Measurements from ENCODE around the gene MYL7. TPM values are rescaled to one million over a fixed set of nuclear protein-coding genes. Genes with fewer than 3 reads are reported as not detected.
"Not testable (repeated sequence)": the region's sequence is repeated elsewhere in the genome, so short reads cannot be mapped to it uniquely, and the experiment has no call there.

Gene MYL7, protein sequence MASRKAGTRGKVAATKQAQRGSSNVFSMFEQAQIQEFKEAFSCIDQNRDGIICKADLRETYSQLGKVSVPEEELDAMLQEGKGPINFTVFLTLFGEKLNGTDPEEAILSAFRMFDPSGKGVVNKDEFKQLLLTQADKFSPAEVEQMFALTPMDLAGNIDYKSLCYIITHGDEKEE
- polyA plus RNA-seq (ENCODE audit: insufficient read length) = 7.0 TPM

DNA sequence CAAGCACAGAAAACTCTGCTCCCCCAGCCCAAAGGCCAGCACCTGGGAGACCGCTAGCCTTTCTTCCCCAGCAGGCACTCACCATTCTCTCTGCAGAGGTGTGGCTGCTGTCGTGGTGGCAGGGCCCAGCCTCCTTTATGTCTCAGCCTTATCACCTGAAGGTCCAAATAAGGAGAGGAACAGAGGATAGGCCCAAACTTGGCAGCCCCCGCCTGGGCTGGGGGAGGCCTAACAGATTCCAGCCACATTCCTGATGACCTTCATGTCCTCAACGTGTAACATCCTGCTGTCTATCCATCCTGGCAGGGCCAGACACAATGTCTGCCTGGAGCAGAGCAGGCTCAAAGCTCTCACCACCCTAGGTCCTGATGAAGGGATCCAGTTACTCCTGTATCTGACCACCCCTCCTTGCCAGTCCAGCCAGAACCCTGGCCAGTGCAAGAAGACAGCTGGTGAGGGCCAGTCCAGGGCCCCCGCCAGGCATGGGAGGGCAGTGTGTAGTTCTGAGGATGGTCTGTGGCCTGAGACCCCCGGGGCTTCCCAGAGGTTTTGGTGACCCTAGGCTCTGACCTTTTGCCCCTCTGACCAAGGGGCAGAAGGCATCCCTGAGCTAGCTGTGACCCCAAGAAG is at the start of gene MYL7:
MYL7 (minus strand) TSS at position 112 of the 630 bp plus-strand sequence; CDS start at position 85, 27 bp downstream.
- DNase-seq (ENCODE audit: low read depth) = no peak

DNA sequence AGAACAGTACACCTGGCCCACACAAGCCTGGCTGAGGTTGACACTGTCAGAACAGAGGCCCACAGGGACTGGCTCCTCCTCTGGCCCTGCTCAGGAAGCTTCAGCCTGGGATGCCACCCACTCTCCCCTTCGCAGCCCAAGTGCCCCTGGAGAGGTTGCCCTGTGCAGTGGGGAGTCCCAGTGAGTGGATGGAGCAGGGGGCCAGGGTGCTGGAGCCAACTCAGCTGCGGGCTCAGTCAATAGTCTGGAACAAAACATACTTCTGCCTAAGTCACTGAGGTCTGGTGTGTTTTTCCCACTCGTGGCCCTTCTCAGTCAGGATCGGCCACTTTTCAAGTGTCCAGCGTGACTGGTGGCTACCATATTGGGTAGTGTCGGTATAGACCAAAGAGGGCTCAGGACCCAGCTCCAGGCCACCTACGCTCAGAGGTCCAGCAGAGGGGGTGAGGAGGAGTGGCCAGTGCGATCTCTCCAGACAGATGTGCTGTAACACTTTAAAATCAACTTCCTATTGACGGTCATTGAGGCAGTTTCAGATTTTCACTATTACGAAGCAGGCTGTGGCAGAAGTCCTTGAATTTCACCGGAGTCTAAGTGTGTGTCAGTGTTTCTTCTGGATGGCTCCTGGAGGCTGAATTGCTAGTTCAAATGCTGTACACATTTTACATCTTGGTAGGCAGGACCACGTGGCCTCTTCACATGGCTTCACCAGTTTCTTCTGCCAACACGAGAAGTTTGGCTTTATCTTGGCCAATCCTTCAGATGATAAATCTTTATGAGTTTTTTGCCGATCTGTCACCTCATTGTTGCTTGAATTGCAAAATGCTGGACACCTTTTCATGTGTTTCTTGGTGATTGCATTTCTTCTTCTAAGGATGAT is 49.1 kb upstream of the MYL7 start:
- no peak for DNase-seq (ENCODE audit: low read depth)

DNA sequence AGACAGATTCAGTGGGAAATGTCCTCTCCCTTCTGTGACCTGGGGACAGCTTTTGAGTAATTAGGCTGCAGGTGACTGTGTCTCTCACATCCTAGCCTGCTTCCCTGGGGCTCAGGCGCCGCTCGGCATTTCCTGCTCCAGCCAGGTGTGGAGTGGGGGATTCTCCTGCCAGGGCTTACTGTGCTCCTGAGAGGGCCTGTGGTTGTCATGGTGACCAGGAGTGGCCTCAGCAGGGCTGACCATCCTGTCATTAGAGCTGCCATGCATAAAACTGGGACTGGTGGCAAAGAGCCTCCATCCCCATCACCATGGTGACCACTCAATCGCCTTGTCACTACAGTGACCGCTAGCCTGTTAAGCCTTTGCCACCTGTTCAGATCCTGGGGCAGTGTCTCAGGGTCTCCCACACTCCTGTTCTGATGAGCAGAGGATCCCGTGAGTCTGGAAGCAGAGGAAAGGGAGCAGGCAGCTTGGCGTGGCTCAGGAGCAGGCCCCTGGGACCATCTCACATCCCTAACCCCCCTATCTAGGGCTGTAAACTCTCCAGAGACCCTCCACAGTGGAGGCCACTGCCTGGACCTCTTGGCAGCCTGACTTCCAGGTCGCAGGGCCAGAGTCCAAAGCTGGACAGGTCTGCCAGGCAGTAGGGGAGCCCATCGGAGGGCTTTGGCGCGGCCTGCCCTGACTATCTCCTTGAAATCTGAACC is 48.3 kb upstream of the MYL7 start, which contains the start of gene GCK:
GCK (minus strand) TSS at position 154 of the 707 bp plus-strand sequence. CDS start 486 bp downstream, outside the sequence.
- DNase-seq (ENCODE audit: low read depth) = no peak

DNA sequence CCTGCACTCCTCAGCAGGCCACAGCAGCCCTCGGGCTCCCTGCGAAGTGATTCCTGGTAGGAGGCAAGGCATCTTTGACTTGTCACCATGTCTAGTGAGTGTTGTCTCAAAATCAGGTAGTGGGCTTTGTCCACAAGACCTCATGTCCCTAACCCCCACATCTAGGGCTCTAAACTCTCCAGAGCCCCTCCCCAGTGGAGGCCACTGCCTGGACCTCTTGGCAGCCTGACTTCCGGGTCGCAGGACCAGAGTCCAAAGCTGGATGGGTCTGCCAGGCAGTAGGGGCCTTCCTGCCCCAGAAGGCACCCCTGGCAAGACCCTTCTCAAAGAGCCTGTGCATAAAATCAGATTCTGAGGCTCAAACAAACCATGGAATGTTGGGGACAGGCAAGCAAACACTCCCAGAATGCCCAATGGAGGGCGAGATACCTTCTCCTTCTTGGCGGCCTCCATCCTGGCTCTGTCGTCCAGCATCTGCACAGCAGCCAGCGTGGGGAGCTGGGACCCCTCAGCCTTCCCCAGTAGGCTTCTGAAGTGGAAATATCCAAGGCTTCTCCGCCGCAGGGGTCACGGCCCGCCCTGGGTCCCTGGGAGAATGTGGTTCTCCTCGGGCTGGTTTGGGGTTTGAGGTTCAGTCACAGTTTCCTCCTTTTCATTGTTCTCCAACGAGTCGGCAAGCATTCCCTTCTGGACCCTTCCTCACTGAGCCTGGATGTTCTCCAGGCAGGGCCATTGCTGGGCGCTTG is 47.5 kb upstream of the MYL7 start:
- DNase-seq (ENCODE audit: low read depth) = no peak

DNA sequence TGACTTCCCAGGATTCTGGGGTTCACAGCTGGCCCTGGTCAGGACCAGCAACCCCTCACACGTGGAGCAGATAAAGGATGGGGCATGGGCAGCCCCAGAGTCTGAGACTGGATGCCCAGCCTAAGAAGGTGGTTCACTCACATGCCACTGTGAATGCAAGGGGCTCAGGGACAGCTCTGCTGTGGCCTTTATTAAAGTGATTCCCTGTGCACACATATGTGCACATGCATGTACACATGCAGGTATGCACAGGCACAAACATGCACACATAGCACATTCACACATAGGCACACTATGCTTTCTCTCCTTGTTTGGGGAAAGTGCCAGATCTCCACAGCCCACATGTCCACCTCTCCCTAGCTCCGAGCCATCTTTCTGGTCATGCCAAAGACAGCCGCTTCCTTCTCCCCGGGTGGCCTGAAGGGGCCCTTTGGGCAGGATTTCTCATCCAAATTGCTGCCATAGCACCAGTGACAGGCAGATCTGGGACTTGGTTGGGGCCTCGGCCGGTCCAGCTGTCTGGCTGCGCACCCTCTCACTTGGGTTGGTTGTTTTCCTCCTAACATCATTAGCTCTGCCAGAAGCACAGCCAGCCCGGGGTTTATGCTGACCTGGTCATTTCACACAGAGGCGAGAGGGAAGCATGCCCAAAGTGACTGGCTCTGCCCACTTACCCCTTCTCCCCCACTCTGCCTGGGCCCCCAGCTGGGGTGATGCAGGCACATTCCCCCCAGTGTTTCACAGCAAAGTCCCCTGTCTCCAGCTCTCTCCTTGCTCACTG is 46.7 kb upstream of the MYL7 start:
- DNase-seq (ENCODE audit: low read depth) = no peak

DNA sequence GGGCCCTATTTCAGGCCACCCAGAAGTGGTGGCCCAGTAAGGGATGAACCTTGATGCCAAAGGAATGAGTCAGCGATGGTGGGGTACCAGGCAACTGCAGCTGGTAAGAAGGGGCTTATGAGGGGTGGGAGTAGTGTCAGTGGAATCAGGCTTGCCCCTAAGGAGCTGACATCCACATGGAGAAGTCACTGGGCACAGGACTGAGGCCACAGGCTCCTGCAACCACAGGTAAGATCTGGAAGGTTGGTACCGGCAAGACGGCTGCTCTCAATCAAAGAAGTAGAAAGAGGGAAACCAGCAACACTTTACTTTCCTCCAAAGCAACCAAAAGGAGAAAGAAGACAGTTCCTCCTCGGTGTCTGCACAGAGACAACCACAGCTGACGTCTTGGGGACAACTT is 45.6 kb upstream of the MYL7 start:
- DNase-seq (ENCODE audit: low read depth) = no peak

DNA sequence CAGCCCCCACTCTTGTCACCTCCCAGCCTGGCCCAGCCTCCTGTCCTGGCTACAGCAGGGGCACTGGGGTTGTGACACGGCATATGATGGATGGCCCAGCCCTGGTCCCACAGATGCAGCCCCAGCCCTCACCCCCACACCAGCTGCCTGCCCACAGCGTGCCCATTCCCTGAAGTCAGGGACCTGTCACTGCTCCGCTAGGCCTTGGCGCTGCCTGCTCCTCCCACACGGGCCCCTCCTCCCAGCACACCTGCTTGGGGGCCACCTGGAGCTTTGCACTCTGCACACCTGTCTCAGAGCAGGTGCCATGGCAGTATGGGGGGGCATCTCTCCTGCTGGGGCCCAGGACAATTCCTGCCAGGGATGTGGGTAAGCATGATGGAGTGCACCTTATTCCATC is 44.6 kb upstream of the MYL7 start:
- DNase-seq (ENCODE audit: low read depth) = no peak

DNA sequence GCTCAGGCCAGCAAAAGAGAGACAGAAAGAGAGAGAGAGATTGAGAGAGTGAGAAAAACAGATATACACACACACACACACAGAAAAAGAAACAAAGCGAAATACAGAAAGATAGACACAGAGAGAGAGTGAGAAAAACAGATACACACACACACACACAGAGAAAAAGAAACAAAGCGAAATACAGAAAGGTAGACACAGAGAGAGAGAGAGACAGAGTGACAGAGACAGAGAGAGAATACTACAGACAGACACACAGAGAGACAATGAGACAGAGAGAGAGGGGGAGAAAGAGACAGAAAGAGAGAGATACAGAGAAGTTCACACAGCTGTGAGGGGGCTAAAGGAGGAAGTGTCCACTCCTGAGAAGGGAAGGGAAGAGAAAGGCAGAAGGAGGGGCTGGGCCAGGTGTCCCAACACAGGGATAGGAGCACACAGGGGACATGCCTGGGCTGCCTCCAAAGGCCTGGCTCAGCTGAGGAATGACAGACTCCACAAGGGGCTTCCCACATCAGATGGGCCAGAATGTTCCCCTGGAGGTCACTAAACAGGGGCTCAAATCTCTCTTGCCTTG is 43.8 kb upstream of the MYL7 start:
- DNase-seq (ENCODE audit: low read depth) = no peak

DNA sequence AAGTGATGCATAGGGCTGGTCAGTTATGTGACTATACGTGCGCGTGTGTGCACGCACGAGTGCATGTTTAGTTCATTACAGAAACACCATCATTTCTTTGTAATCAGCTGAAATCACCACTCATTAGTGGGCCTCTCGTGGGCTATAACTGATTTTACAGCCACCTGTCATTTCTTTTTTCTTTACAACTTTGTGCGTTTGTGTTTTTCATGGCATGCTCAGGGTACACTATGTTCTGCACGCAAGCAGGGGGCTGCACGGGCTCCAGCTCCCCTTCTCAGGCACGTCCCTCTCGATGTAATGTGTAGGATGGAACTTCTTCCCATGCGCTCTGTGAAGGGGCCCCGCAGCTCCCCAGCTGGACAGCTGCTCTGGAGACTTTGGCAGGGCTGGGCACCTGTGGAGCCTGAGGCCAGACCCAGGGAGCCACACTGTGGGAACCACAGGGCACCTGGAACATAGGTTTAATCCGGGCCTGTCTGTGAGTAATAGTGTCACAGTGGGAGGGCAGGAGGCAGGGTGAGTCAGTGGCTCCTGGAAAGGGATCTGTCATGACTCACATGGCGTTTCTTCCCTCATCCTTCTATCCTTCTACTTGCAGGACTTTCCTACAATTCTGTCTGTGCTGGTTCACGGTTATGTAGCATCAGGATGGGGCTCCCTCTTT is 43.2 kb upstream of the MYL7 start:
- no peak for DNase-seq (ENCODE audit: low read depth)

DNA sequence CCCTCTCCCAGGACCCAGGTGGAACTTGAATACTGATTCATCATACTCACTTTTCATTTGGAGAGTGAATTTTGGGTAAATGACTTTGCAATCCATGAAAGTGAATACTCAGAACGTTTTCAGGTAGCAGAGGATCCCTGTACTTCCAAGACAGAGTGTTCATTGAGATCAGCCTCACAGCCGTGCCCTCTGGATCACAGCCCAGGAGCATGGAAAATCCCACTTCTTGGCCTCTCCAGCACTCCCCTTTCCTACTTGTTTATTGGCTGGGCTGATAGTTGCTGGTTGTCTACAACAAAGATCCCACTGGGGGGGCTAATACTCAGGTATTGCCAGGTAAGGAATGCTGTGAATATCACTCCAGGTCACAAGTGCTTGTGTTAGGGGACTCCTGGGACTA is 42.3 kb upstream of the MYL7 start:
- no peak for DNase-seq (ENCODE audit: low read depth)

DNA sequence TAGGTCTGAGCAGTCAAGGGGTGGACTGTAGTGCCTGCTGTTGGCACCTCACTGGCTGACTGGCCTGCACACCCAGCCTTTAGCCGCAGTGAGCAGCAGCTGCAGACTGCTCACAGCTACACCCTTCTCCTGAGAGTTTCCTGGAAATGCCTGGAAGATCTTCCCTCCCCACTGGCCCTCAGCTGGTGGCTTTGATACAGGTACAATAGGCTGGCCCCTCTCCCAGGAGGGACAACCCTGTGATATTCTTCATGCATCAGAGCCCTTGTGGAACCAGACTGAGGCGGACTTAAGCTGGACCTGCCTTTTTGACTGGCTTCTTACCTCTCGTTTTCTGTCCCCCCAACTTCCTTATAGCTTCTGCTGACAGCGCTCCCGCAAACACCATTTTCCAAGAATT is 41.7 kb upstream of the MYL7 start:
- DNase-seq (ENCODE audit: low read depth) = no peak

DNA sequence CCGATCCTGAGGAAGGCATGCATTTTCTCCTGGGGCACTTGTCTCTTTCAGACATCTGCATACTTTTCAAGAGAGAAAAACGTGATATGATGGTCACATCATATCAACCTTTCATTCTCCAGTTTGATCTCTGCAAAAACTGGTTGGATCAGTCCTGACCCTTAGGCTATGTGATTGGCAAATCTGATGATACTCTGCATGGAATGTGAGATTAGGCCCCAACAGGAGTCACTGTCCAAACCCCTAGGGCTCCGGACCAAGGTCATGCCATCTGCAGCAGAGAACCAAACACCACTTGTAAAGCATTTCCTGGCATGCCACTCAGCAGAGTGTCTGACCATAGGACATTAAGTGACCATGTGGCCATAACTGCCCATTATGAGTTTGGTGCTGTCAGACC is 39.5 kb upstream of the MYL7 start:
- DNase-seq (ENCODE audit: low read depth) = no peak

DNA sequence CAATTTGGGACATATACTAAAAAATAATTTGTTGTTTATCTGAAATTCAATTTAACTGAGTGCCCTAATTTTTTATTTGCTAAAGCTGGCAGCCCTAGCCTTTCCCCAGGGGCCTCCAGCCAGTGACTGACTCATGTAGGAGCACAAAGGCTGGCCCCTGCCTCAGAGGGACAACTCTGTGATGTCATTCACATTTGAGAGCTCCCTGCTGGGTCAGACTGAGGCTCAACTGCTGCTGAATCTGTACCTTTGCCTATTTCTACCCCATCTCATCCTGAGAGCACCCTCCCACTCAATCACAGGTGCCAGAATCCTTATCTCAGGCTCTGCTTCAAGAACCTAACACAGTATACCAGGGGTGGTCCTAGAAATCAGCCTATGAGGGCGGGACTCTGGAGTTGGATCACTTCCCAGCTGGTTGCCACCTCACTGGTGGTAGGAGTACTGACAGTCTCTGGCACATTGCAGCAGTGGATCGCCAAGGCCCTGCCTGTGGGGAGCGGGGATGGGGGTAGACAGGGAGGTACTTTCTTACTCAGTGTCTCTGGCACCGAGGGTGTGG is 36.5 kb upstream of the MYL7 start:
- no peak for DNase-seq (ENCODE audit: low read depth)

DNA sequence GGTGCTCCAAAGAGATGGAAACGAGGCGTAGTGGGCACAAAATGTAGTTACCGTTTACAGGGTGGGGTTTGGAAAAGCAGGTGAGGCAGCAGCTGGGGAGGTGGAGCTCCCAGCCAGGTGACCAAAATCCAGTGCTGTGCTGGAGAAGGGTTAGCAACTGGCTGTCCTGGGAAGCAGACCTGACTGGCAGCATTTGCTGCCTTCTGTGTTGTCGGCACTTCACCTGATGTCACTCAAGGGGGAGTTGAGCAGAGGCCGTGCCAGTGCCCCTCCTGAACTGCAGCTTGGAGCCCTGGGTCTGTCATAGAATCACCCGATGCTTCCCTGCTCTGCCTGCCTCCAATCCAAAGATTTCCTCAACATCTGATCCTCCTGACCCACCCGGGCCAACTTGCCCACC is 35.4 kb upstream of the MYL7 start:
- DNase-seq (ENCODE audit: low read depth) = no peak

DNA sequence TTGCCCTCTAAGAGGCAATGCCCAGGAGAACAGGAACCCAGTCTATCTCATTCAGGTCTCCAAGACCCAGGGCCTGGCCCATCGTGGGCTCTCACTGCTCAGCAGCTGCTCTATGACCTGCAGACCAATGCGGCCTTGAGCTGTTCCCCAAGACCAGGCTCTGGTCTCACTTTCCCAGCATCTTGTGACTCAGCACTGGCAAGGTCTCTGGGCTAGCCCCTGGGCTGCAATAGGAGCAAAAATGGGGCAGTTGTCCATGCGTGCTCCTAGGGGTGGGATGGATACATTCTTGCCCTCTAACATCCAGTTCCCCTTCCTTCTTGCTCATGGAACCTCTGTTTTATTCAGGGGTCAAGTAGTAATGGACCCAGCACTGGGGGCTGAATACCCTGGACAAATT is 34.6 kb upstream of the MYL7 start:
- no peak for DNase-seq (ENCODE audit: low read depth)

DNA sequence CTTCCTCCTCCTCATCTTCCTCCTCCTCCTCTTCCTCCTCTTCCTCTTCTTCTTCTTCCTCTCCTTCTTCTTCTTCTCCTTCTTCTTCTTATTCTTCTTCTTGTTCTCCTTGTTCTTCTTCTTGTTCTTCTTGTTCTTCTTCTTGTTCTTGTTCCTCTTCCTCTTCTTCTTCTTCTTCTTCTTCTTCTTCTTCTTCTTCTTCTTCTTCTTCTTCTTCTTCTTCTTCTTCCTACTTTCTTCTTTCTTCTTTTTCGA is 33.5 kb upstream of the MYL7 start:
- DNase-seq (ENCODE audit: low read depth) = not testable (repeated sequence)

DNA sequence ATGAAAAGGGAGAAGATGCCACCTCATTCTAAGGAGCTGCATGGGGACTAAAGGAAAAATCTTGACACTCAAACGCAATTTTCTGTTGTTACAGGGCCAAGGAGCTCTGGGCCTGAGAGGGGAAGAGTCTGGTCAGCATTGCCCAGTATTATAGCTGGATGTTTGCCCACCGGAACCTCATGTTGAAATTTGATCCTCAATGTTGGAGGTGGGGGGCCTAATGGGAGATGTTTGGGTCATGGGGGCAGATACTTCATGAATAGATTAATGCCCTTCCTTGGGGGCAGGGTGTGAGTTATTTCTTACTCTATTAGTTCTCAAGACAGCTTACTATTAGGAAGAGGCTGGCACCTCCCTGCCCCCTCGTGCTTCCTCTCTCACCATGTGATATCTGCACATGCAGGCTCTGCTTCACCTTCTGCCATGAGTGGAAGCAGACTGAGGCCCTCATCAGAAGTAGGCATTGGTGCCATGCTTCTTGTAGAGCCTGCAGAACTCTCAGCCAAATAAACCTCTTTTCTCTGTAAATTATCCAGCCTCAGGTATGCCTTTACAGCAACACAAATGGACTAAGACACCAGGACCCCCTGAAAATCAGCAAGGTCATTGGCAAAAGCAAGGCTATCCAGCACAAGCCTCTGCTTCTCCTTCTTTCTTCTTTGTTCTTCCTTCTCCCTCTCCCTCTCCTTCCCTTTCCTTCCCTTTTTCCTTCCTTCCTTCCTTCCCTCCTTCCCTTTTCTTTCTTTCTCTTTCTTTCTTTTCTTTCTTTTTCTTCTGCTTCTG is 33.0 kb upstream of the MYL7 start:
- DNase-seq (ENCODE audit: low read depth) = no peak

DNA sequence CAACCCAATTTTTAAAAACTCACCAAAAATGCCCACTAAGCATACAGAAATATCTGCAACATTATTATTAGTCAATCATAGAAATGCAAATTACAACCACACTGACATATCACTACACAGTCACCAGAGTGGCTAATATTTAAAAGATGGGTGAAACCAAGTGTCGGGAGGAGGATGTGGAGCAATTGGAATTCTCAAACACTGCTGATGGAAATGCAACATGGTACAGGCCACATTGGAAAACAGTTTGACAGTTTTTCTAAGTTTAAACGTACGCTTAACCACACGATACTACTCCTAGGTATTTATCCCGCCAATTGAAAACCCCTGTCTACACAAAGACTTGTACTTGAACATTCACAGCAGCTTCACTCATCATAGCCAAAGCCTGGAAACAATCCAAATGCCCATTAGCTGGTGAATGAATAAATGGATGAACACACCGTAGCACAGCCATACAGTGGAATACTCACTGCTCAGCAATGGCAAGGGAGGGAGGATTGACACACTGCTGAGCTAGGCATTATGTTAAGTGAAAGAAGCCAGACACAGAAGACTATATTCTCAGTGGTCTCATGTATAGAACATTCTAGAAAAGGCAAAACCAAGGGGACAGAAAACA is 31.8 kb upstream of the MYL7 start:
- DNase-seq (ENCODE audit: low read depth) = no peak

Data from forelimb muscle (tissue), 1 donor.